Smooth muscle cell (in vitro differentiated cells): ENCODE results near the gene FDXACB1. TPM values are rescaled to one million over a fixed set of nuclear protein-coding genes. Genes with fewer than 3 reads are reported as not detected.
A peak's percentile ranks its signal among the peaks of the same experiment; 100 is the strongest.

Experiments
- DNase-seq: peaks from one replicate; lab custom pipeline; 2025; ENCODE audit not compliant: unreplicated experiment; lab: John Stamatoyannopoulos, UW
- H2AFZ ChIP-seq: fragments of 200-600 bp; sonication (generic); 2 replicates; pipeline ENCODE4 v1.6.0; 2016; ENCODE audit warnings: antibody characterized with exemption, low read depth, mild to moderate bottlenecking
- H3F3A ChIP-seq: fragments of 200-600 bp; sonication (generic); 2 replicates; pipeline ENCODE4 v1.6.0; 2017; ENCODE audit warnings: antibody characterized with exemption, low read depth
- H3K27ac ChIP-seq: fragments of 200-600 bp; sonication (generic); 2 replicates; pipeline ENCODE4 v1.5.1; 2016; ENCODE audit warnings: low read depth, mild to moderate bottlenecking
- H3K27me3 ChIP-seq: fragments of 200-600 bp; sonication (generic); 2 replicates; pipeline ENCODE4 v1.6.1; 2016; ENCODE audit warnings: low read depth, mild to moderate bottlenecking
- H3K36me3 ChIP-seq: fragments of 200-600 bp; sonication (generic); 2 replicates; pipeline ENCODE4 v1.5.1; 2016; ENCODE audit warnings: low read depth
- H3K4me1 ChIP-seq: fragments of 200-600 bp; sonication (generic); 2 replicates; pipeline ENCODE4 v1.5.1; 2016; ENCODE audit warnings: low read depth
- H3K4me2 ChIP-seq: fragments of 200-600 bp; sonication (generic); 2 replicates; pipeline ENCODE4 v1.6.0; 2016; ENCODE audit warnings: mild to moderate bottlenecking
- H3K4me3 ChIP-seq: fragments of 200-600 bp; sonication (generic); 2 replicates; pipeline ENCODE4 v1.5.1; 2016; ENCODE audit warnings: mild to moderate bottlenecking
- H3K79me2 ChIP-seq: fragments of 200-600 bp; sonication (generic); 2 replicates; pipeline ENCODE4 v1.6.0; 2016; ENCODE audit warnings: low read depth, mild to moderate bottlenecking
- H3K9ac ChIP-seq: fragments of 200-600 bp; sonication (generic); 2 replicates; pipeline ENCODE4 v1.6.0; 2016; ENCODE audit warnings: low read depth
- H3K9me3 ChIP-seq: fragments of 200-600 bp; sonication (generic); replicated peaks from 2 replicates; pipeline ENCODE4 v1.5.1; 2016; ENCODE audit warnings: low read depth
- H4K20me1 ChIP-seq: fragments of 200-600 bp; sonication (generic); 2 replicates; pipeline ENCODE4 v1.6.0; 2016; ENCODE audit warnings: low read depth
- CTCF ChIP-seq: fragments of 200-600 bp; sonication (generic); IDR thresholded peaks from 2 replicates; pipeline ENCODE4 v1.5.1; 2017; ENCODE audit warnings: borderline replicate concordance, mild to moderate bottlenecking, antibody characterized with exemption; ENCODE audit not compliant: insufficient read depth, poor library complexity, severe bottlenecking
- WGBS: methylation state at CpG from one replicate; pipeline ENCODE4 v1.1.7; 2016; ENCODE audit warnings: low lambda C conversion rate; 5-methylcytosine and 5-hydroxymethylcytosine counted together
- polyA plus RNA-seq: library from polyadenylated mRNA; unstranded; fragments of >200 nt; fragmentation: Nextera tagmentation; extraction: Ambion mirVana; gene quantifications from 2 replicates; pipeline ENCODE4 v1.2.1, GENCODE V29; 2016
- total RNA-seq: library from RNA; depleted of rRNA; stranded (reverse); fragments of >200 nt; gene quantifications from 2 replicates; pipeline ENCODE4 v1.2.3, GENCODE V29; 2014

FDXACB1 gene
- total and polyA plus RNA-seq, 2 experiments from 2014 or later: 2.1 TPM

GRCh38 chr11:111852103-111852502 is 26.9 kb downstream of the FDXACB1 start:
- H3K4me3 ChIP-seq: no peak overlapping the region
- WGBS: 91% methylated on average over 2 of the region's 2 CpGs
- no peak overlapping the region for H2AFZ ChIP-seq
- H3K9ac ChIP-seq: no peak overlapping the region
- H3K36me3 ChIP-seq: no peaks in the 10 kb centered on the region
- H3K9me3 ChIP-seq: no peaks in the 10 kb centered on the region
- no peaks in the 10 kb centered on the region for H3K27me3 ChIP-seq
- H3K27ac ChIP-seq: no peak overlapping the region
- H3K79me2 ChIP-seq: no peaks in the 10 kb centered on the region
- peaks cover 7% of the 10 kb centered on the region for H3F3A ChIP-seq
- no peak for TF ChIP-seq CTCF
- no peak for DNase-seq
- H4K20me1 ChIP-seq: no peaks in the 10 kb centered on the region
- no peak overlapping the region for H3K4me2 ChIP-seq
- peaks cover 3% of the 10 kb centered on the region for H3K4me1 ChIP-seq

GRCh38 chr11:111851636-111852035 is 27.3 kb downstream of the FDXACB1 start:
- no peak for DNase-seq
- no peak overlapping the region for H2AFZ ChIP-seq
- no peaks in the 10 kb centered on the region for H3K36me3 ChIP-seq
- H3K4me2 ChIP-seq: no peak overlapping the region
- no peak overlapping the region for H3K9ac ChIP-seq
- H3K27ac ChIP-seq: no peak overlapping the region
- no peak overlapping the region for H3K4me3 ChIP-seq
- H3K4me1 ChIP-seq: peaks cover 8% of the 10 kb centered on the region
- peaks cover under 1% of the 10 kb centered on the region for H4K20me1 ChIP-seq
- TF ChIP-seq CTCF: peak; percentile 25
- peaks cover 12% of the 10 kb centered on the region for H3F3A ChIP-seq
- no peaks in the 10 kb centered on the region for H3K27me3 ChIP-seq
- H3K79me2 ChIP-seq: no peaks in the 10 kb centered on the region
- H3K9me3 ChIP-seq: no peaks in the 10 kb centered on the region

- Histone ChIP-seq H3K4me2 (no peak overlapping the region), H3K36me3 (no peaks in the 10 kb centered on the region), H2AFZ (no peak overlapping the region), H3K4me3 (no peak overlapping the region), H4K20me1 (peaks cover 5% of the 10 kb centered on the region), H3K79me2 (no peaks in the 10 kb centered on the region), H3F3A (peaks cover 17% of the 10 kb centered on the region), H3K9me3 (no peaks in the 10 kb centered on the region), H3K4me1 (peaks cover 13% of the 10 kb centered on the region), H3K27me3 (no peaks in the 10 kb centered on the region), H3K27ac (no peak overlapping the region), H3K9ac (no peak overlapping the region)
- DNase-seq: no peak
- no peak for TF ChIP-seq CTCF
- 96% methylated on average over 8 of the region's 8 CpGs for WGBS
These were observed 27.9 kb downstream of the FDXACB1 start for GRCh38 chr11:111851067-111851466.

GRCh38 chr11:111849631-111850030 is 29.3 kb downstream of the FDXACB1 start:
- TF ChIP-seq CTCF: no peak

More at GRCh38 chr11:111849631-111850030, 29.3 kb downstream of the FDXACB1 start:
- Histone ChIP-seq H3K9me3 (no peaks in the 10 kb centered on the region), H3K79me2 (no peaks in the 10 kb centered on the region), H3K4me2 (no peak overlapping the region), H2AFZ (no peak overlapping the region), H3K9ac (no peak overlapping the region), H4K20me1 (peaks cover 5% of the 10 kb centered on the region), H3K36me3 (no peaks in the 10 kb centered on the region), H3K27me3 (no peaks in the 10 kb centered on the region), H3K27ac (no peak overlapping the region), H3F3A (peaks cover 17% of the 10 kb centered on the region), H3K4me1 (peaks cover 13% of the 10 kb centered on the region), H3K4me3 (no peak overlapping the region)
- WGBS: 99% methylated on average over 3 of the region's 3 CpGs
- DNase-seq: no peak
